Peyer's patch (tissue), 4 donors: ENCODE measurements around the gene PTPRM. TPM values are rescaled to one million over a fixed set of nuclear protein-coding genes. Genes with fewer than 3 reads are reported as not detected.
A peak's percentile ranks its signal among the peaks of the same experiment; 100 is the strongest.
"Not testable (repeated sequence)": the region's sequence is repeated elsewhere in the genome, so short reads cannot be mapped to it uniquely, and the experiment has no call there.

Experiments used
- DNase-seq, 3 donors: peaks; one replicate each; pipeline ENCODE4 v3.0.0-alpha.2; 2017 to 2019
- H3K27ac ChIP-seq, 4 donors: fragments of 200-600 bp; sonication (generic); one replicate each; pipeline ENCODE4 v1.5.1; 2016 to 2019
- H3K27me3 ChIP-seq, 2 donors: fragments of 200-600 bp; sonication (generic); one replicate each; pipeline ENCODE4 v1.5.1; 2019
- H3K36me3 ChIP-seq, 3 donors: fragments of 200-600 bp; sonication (generic); one replicate each; pipeline ENCODE4 v1.5.1; 2016 to 2019
- H3K4me1 ChIP-seq, 4 donors: fragments of 200-600 bp; sonication (generic); one replicate each; pipeline ENCODE4 v1.5.1; 2016 to 2019
- H3K4me3 ChIP-seq, 4 donors: fragments of 200-600 bp; sonication (generic); 1 replicate in 3 of 4; 2 replicates in 1 of 4; pipeline ENCODE4 v1.5.1; 2016 to 2019; ENCODE audit warnings: mild to moderate bottlenecking in 1 of 4
- H3K9me3 ChIP-seq, 4 donors: fragments of 200-600 bp; sonication (generic); one replicate each; pipeline ENCODE4 v1.5.1; 2016 to 2019; ENCODE audit warnings: mild to moderate bottlenecking in 1 of 4
- POLR2A ChIP-seq, 2 donors: fragments of 450-650 bp; IDR thresholded peaks; one replicate each; pipeline ENCODE4 v1.5.1; 2017; ENCODE audit warnings: antibody characterized with exemption in 2 of 2, mild to moderate bottlenecking in 2 of 2, moderate library complexity in 2 of 2
- total RNA-seq, 4 donors: library from RNA; depleted of rRNA; stranded (reverse); fragments of >200 nt; gene quantifications; one replicate each; pipeline ENCODE4 v1.1.0, GENCODE V29; 2016
- TF ChIP-seq, protein P1 (sequence below), 6 experiments: fragments of 450-650 bp in 4 of 6; fragments of 200-600 bp in 2 of 6; sonication (generic) in 1 of 6; IDR thresholded peaks; one replicate each; pipeline ENCODE4 v1.5.1; 2017 to 2019; ENCODE audit warnings: antibody characterized with exemption in 6 of 6, mild to moderate bottlenecking in 3 of 6, moderate library complexity in 1 of 6

The PTPRM gene
- total RNA-seq, 4 donors from 2014 or later = 39.6 to 211 (median 80.3) TPM

DNA sequence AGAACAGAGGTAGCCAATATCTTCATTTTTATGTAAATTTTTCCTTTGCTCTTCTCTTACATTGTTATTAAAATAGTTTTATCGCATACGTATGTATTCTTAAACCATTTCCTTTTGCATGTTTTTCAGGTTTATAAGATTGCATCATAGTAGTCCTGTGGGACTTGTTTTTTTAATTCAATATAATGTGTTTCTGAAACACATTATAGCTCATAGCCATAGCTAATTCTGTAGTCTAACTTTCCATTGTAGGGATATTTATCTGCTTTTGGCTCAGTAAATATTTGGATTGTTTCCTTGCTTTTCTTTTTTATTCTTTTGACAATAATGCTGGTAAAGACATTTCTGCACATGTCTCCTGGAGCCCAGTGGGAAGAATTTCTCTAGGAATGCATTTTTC, 484.3 kb downstream of the PTPRM start:
- H3K36me3 ChIP-seq = no peaks in the 10 kb centered on the region
- no peak overlapping the region for H3K27ac ChIP-seq
- H3K4me1 ChIP-seq = no peaks in the 10 kb centered on the region
- no peaks in the 10 kb centered on the region for H3K27me3 ChIP-seq
- no peak overlapping the region for H3K4me3 ChIP-seq
- no peak for TF ChIP-seq POLR2A (IDR thresholded peaks at IDR 0.05)
- TF ChIP-seq, protein P1, sequence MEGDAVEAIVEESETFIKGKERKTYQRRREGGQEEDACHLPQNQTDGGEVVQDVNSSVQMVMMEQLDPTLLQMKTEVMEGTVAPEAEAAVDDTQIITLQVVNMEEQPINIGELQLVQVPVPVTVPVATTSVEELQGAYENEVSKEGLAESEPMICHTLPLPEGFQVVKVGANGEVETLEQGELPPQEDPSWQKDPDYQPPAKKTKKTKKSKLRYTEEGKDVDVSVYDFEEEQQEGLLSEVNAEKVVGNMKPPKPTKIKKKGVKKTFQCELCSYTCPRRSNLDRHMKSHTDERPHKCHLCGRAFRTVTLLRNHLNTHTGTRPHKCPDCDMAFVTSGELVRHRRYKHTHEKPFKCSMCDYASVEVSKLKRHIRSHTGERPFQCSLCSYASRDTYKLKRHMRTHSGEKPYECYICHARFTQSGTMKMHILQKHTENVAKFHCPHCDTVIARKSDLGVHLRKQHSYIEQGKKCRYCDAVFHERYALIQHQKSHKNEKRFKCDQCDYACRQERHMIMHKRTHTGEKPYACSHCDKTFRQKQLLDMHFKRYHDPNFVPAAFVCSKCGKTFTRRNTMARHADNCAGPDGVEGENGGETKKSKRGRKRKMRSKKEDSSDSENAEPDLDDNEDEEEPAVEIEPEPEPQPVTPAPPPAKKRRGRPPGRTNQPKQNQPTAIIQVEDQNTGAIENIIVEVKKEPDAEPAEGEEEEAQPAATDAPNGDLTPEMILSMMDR (IDR thresholded peaks at IDR 0.05) = no peak
- no peaks in the 10 kb centered on the region for H3K9me3 ChIP-seq
- DNase-seq = no peak

- Histone ChIP-seq H3K36me3 (no peaks in the 10 kb centered on the region), H3K9me3 (no peaks in the 10 kb centered on the region), H3K27ac (no peak overlapping the region), H3K27me3 (no peaks in the 10 kb centered on the region), H3K4me3 (no peak overlapping the region), H3K4me1 (no peaks in the 10 kb centered on the region)
- no peak for DNase-seq
- TF ChIP-seq, protein P1 (IDR thresholded peaks at IDR 0.05) = no peak
- no peak for TF ChIP-seq POLR2A (IDR thresholded peaks at IDR 0.05)
These were observed 485.2 kb downstream of the PTPRM start for GRCh38 chr18:8052237-8052701.

- Histone ChIP-seq H3K36me3 (no peaks in the 10 kb centered on the region), H3K9me3 (no peaks in the 10 kb centered on the region), H3K4me3 (no peak overlapping the region), H3K4me1 (no peaks in the 10 kb centered on the region), H3K27me3 (no peaks in the 10 kb centered on the region), H3K27ac (no peak overlapping the region)
- TF ChIP-seq, protein P1 (IDR thresholded peaks at IDR 0.05) = no peak
- no peak for TF ChIP-seq POLR2A (IDR thresholded peaks at IDR 0.05)
- DNase-seq = no peak
These were observed 489.6 kb downstream of the PTPRM start for GRCh38 chr18:8056723-8057122.

DNA sequence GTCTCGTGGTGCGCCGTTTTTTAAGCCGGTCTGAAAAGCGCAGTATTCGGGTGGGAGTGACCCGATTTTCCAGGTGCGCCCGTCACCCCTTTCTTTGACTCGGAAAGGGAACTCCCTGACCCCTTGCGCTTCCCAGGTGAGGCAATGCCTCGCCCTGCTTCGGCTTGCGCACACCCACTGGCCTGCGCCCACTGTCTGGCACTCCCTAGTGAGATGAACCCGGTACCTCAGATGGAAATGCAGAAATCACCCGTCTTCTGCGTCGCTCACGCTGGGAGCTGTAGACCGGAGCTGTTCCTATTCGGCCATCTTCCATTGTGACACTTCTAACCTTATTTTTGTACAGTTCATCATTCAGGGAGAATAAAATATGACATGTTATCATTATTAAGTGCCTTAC, 496.0 kb downstream of the PTPRM start:
- H3K27me3 ChIP-seq, H3K36me3 ChIP-seq, H3K4me1 ChIP-seq, DNase-seq, H3K27ac ChIP-seq, H3K9me3 ChIP-seq: not testable (repeated sequence)
- H3K4me3 ChIP-seq = peak overlapping the region in 1 of 4 donors; percentile 21

DNA sequence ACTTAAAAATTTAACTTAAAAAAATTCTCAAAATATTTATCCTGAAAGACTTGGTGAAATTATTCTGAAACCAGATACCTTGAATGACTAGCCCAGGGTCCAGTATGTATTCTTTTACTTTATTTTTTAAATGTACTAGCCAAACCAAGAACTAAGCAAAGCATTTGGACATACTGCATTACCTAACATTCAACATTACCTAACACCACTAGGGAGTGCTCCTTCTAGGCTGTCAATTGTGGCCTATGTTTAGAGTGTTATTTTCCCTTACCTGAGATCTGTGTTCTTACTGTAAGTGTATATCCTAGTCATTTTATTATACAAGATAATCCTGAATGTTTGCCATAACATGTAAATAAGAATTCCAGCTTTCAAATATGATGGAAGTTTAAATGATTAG, 496.6 kb downstream of the PTPRM start:
- DNase-seq = no peak
- Histone ChIP-seq H3K36me3 (no peaks in the 10 kb centered on the region), H3K27me3 (no peaks in the 10 kb centered on the region), H3K4me3 (no peak overlapping the region), H3K27ac (no peak overlapping the region), H3K4me1 (no peaks in the 10 kb centered on the region), H3K9me3 (no peaks in the 10 kb centered on the region)
- no peak for TF ChIP-seq POLR2A (IDR thresholded peaks at IDR 0.05)
- TF ChIP-seq, protein P1 (IDR thresholded peaks at IDR 0.05) = no peak

DNA sequence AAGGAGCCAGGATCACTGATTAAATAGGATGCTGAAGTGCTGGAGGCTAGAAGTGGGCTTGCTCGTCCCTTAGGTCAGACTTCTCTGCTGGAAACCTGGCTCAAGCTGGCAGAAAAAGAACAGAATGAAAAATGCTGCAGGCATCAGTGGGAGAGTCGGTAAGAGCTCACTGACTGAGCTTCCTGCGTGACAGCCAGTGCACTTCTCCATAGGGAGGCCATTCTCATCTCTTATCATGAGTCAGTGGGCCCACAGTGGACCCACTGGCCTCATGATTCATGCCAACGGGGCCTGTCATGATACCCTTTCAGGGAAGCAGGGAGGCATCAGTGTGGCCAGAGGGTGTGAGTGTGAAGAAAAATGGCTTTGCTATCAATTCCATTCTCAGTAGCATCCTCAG, 498.2 kb downstream of the PTPRM start:
- TF ChIP-seq, protein P1 (IDR thresholded peaks at IDR 0.05) = no peak
- DNase-seq = no peak
- no peaks in the 10 kb centered on the region for H3K4me1 ChIP-seq
- H3K9me3 ChIP-seq = no peaks in the 10 kb centered on the region
- H3K36me3 ChIP-seq = no peaks in the 10 kb centered on the region
- H3K4me3 ChIP-seq = no peak overlapping the region
- no peaks in the 10 kb centered on the region for H3K27me3 ChIP-seq
- H3K27ac ChIP-seq = no peak overlapping the region
